Loucy (cell line): Measurements from ENCODE around the gene OR1N1.

Source experiments
- H2AFZ ChIP-seq: fragments of 200-600 bp; sonication (generic); 2 replicates; pipeline ENCODE4 v1.6.0; 2016; ENCODE audit warnings: antibody characterized with exemption, mild to moderate bottlenecking, low read length, moderate library complexity
- H3F3A ChIP-seq: fragments of 200-600 bp; 2 replicates; pipeline ENCODE4 v1.6.0; 2016; ENCODE audit warnings: antibody characterized with exemption, low read depth, mild to moderate bottlenecking
- H3K27me3 ChIP-seq: fragments of 200-600 bp; sonication (generic); 2 replicates; pipeline ENCODE4 v1.6.1; 2014; ENCODE audit warnings: low read length, mild to moderate bottlenecking; ENCODE audit not compliant: insufficient read depth, poor library complexity, severe bottlenecking
- H3K36me3 ChIP-seq: fragments of 200-600 bp; sonication (generic); 2 replicates; pipeline ENCODE4 v1.6.1; 2016; ENCODE audit warnings: low read length; ENCODE audit not compliant: insufficient read depth
- H3K4me1 ChIP-seq: fragments of 200-600 bp; sonication (generic); 2 replicates; pipeline ENCODE4 v1.5.1; 2014; ENCODE audit warnings: low read length, mild to moderate bottlenecking; ENCODE audit not compliant: insufficient read depth, poor library complexity, severe bottlenecking
- H3K4me2 ChIP-seq: fragments of 200-600 bp; sonication (generic); 2 replicates; pipeline ENCODE4 v1.6.0; 2014; ENCODE audit warnings: antibody characterized with exemption, low read length, low read depth, mild to moderate bottlenecking; ENCODE audit not compliant: poor library complexity, severe bottlenecking
- H3K4me3 ChIP-seq: fragments of 200-600 bp; sonication (generic); 2 replicates; pipeline ENCODE4 v1.5.1; 2014; ENCODE audit warnings: low read length, mild to moderate bottlenecking, mixed read lengths; ENCODE audit not compliant: poor library complexity, severe bottlenecking
- H3K79me2 ChIP-seq: fragments of 200-600 bp; sonication (generic); 2 replicates; pipeline ENCODE4 v1.6.1; 2014; ENCODE audit warnings: low read length; ENCODE audit not compliant: insufficient read depth
- H3K9ac ChIP-seq: fragments of 200-600 bp; sonication (generic); 2 replicates; pipeline ENCODE4 v1.6.0; 2014; ENCODE audit warnings: mild to moderate bottlenecking, low read depth, low read length, moderate library complexity; ENCODE audit not compliant: poor library complexity, severe bottlenecking
- H3K9me2 ChIP-seq: fragments of 200-600 bp; sonication (generic); replicated peaks from 2 replicates; pipeline ENCODE4 v1.6.1; 2016; ENCODE audit warnings: low read depth, low read length, mixed read lengths
- H3K9me3 ChIP-seq: fragments of 200-600 bp; sonication (generic); 2 replicates; pipeline ENCODE4 v1.6.1; 2014; ENCODE audit warnings: mild to moderate bottlenecking, antibody characterized with exemption, low read length, low read depth; ENCODE audit not compliant: insufficient read depth
- H4K20me1 ChIP-seq: fragments of 200-600 bp; sonication (generic); 2 replicates; pipeline ENCODE4 v1.6.0; 2014; ENCODE audit warnings: antibody characterized with exemption, low read length, mild to moderate bottlenecking; ENCODE audit not compliant: insufficient read depth, poor library complexity, severe bottlenecking
- CTCF ChIP-seq: fragments of 200-600 bp; sonication (generic); conservative IDR thresholded peaks from 2 replicates; pipeline ENCODE4 v1.5.1; 2014; ENCODE audit warnings: mild to moderate bottlenecking, antibody characterized with exemption, low read length
- EZH2phosphoT487 ChIP-seq: fragments of 200-600 bp; IDR thresholded peaks from 2 replicates; pipeline ENCODE4 v1.6.1; 2018; ENCODE audit warnings: antibody characterized with exemption, mild to moderate bottlenecking, moderate library complexity, borderline replicate concordance

The OR1N1 gene

GRCh38 chr9:122518226-122518625 lies 8.9 kb downstream of the OR1N1 start:
- H3K4me3 ChIP-seq = no peak overlapping the region
- no peak overlapping the region for H3K9ac ChIP-seq
- H4K20me1 ChIP-seq = no peaks in the 10 kb centered on the region
- H3K9me2 ChIP-seq = no peaks in the 10 kb centered on the region
- H3K4me1 ChIP-seq = no peaks in the 10 kb centered on the region
- no peak overlapping the region for H2AFZ ChIP-seq
- no peaks in the 10 kb centered on the region for H3F3A ChIP-seq
- no peaks in the 10 kb centered on the region for H3K36me3 ChIP-seq
- no peaks in the 10 kb centered on the region for H3K27me3 ChIP-seq
- H3K9me3 ChIP-seq = no peaks in the 10 kb centered on the region
- H3K79me2 ChIP-seq = no peaks in the 10 kb centered on the region
- TF ChIP-seq EZH2phosphoT487 = no peak
- no peak for TF ChIP-seq CTCF
- H3K4me2 ChIP-seq = no peak overlapping the region

- TF ChIP-seq EZH2phosphoT487 (no peak), CTCF (no peak)
- no peak within 1 kb of the TSS for H3K9ac ChIP-seq
Measured at GRCh38 chr9:122510502-122510901, 16.6 kb downstream of the OR1N1 start, which contains the start of gene OR1J2. TSS of gene OR1J2 (plus strand) at chr9:122510802. CDS start at chr9:122510802, 0 bp downstream.

GRCh38 chr9:122506964-122507363 lies 20.1 kb downstream of the OR1N1 start:
- H3K79me2 ChIP-seq = no peaks in the 10 kb centered on the region
- H3K9me3 ChIP-seq = no peaks in the 10 kb centered on the region
- H3K36me3 ChIP-seq = no peaks in the 10 kb centered on the region
- H3K4me1 ChIP-seq = no peaks in the 10 kb centered on the region
- H3K27me3 ChIP-seq = no peaks in the 10 kb centered on the region
- H3K4me3 ChIP-seq = no peak overlapping the region
- H3K9me2 ChIP-seq = no peaks in the 10 kb centered on the region
- H3K9ac ChIP-seq = no peak overlapping the region
- H2AFZ ChIP-seq = no peak overlapping the region
- H3F3A ChIP-seq = no peaks in the 10 kb centered on the region
- no peak overlapping the region for H3K4me2 ChIP-seq
- no peaks in the 10 kb centered on the region for H4K20me1 ChIP-seq
- TF ChIP-seq CTCF (no peak), EZH2phosphoT487 (no peak)

More at GRCh38 chr9:122510502-122510901, 16.6 kb downstream of the OR1N1 start, which contains the start of gene OR1J2:
- H3K4me1 ChIP-seq = no peaks in the 10 kb centered on the region
- no peak within 1 kb of the TSS for H3K4me3 ChIP-seq
- no peaks in the 10 kb centered on the region for H3K36me3 ChIP-seq
- no peaks in the 10 kb centered on the region for H3K9me3 ChIP-seq
- H4K20me1 ChIP-seq = no peaks in the 10 kb centered on the region
- no peaks in the 10 kb centered on the region for H3K9me2 ChIP-seq
- H3F3A ChIP-seq = no peaks in the 10 kb centered on the region
- H3K4me2 ChIP-seq = no peak within 1 kb of the TSS
- no peaks in the 10 kb centered on the region for H3K27me3 ChIP-seq
- H3K79me2 ChIP-seq = no peaks in the 10 kb centered on the region
- no peak within 1 kb of the TSS for H2AFZ ChIP-seq
